Nephron progenitor cell (in vitro differentiated cells): ENCODE measurements around the gene CNPY3.

Experiments
- DNase-seq: peaks from one replicate; pipeline ENCODE4 v3.0.0; 2021
- H3K27ac Mint-ChIP-seq: 2 replicates; pipeline ENCODE4 v1.8.0; 2021; ENCODE audit warnings: mild to moderate bottlenecking, moderate library complexity, mixed read lengths
- H3K27me3 Mint-ChIP-seq: 2 replicates; pipeline ENCODE4 v1.8.0; 2021; ENCODE audit warnings: mild to moderate bottlenecking, low read depth, mixed read lengths; ENCODE audit not compliant: poor library complexity
- H3K36me3 Mint-ChIP-seq: 2 replicates; pipeline ENCODE4 v1.8.0; 2021; ENCODE audit warnings: low read depth, mixed read lengths
- H3K4me1 Mint-ChIP-seq: 2 replicates; pipeline ENCODE4 v1.8.0; 2021; ENCODE audit warnings: mixed read lengths
- H3K4me3 Mint-ChIP-seq: 2 replicates; pipeline ENCODE4 v1.8.0; 2021; ENCODE audit warnings: mild to moderate bottlenecking, moderate library complexity, mixed read lengths
- H3K9me3 Mint-ChIP-seq: 2 replicates; pipeline ENCODE4 v1.8.0; 2021; ENCODE audit warnings: mild to moderate bottlenecking, moderate library complexity, mixed read lengths
- TF ChIP-seq, protein P1 (sequence below): fragments of 200-600 bp; sonication (generic); IDR thresholded peaks from 2 replicates; pipeline ENCODE4 v1.5.0; 2021; ENCODE audit warnings: antibody characterized with exemption

The CNPY3 gene

GRCh38 chr6:42968783-42969182 lies 39.5 kb downstream of the CNPY3 start:
- Mint-ChIP-seq H3K36me3 (peaks cover 16% of the 10 kb centered on the region), H3K27me3 (peaks cover 6% of the 10 kb centered on the region), H3K4me3 (no peak overlapping the region), H3K9me3 (no peaks in the 10 kb centered on the region), H3K27ac (no peak overlapping the region), H3K4me1 (no peaks in the 10 kb centered on the region)
- TF ChIP-seq, protein P1, sequence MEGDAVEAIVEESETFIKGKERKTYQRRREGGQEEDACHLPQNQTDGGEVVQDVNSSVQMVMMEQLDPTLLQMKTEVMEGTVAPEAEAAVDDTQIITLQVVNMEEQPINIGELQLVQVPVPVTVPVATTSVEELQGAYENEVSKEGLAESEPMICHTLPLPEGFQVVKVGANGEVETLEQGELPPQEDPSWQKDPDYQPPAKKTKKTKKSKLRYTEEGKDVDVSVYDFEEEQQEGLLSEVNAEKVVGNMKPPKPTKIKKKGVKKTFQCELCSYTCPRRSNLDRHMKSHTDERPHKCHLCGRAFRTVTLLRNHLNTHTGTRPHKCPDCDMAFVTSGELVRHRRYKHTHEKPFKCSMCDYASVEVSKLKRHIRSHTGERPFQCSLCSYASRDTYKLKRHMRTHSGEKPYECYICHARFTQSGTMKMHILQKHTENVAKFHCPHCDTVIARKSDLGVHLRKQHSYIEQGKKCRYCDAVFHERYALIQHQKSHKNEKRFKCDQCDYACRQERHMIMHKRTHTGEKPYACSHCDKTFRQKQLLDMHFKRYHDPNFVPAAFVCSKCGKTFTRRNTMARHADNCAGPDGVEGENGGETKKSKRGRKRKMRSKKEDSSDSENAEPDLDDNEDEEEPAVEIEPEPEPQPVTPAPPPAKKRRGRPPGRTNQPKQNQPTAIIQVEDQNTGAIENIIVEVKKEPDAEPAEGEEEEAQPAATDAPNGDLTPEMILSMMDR: no peak
- DNase-seq: no peak

DNA sequence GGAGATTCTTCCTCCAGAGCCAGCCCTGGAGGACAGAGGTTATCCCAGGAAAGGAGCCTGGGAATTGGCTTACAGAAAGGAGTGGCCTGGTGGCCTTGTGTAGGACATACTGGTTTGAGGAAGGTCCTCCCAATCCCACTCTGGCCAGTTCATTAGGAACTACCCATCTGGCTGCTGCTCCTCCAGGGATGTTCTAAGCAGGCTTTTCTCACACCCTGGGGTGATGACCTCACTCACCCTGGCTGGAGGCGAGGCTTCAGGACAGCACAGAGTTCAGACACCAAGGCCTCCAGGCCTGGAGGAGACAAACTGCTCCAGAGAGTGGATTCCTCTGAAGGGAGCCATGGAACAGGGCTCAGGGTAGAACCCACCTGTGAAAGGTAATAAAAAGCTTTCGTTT lies 40.2 kb downstream of the CNPY3 start:
- TF ChIP-seq, protein P1: no peak
- H3K27ac Mint-ChIP-seq: no peak overlapping the region
- no peaks in the 10 kb centered on the region for H3K9me3 Mint-ChIP-seq
- H3K4me3 Mint-ChIP-seq: no peak overlapping the region
- H3K27me3 Mint-ChIP-seq: peaks cover 4% of the 10 kb centered on the region
- no peak for DNase-seq
- no peaks in the 10 kb centered on the region for H3K4me1 Mint-ChIP-seq
- H3K36me3 Mint-ChIP-seq: peaks cover 20% of the 10 kb centered on the region

GRCh38 chr6:42969934-42970333 lies 40.7 kb downstream of the CNPY3 start:
- peaks cover 24% of the 10 kb centered on the region for H3K36me3 Mint-ChIP-seq
- peak overlapping the region; percentile 36 for H3K27ac Mint-ChIP-seq
- DNase-seq: no peak
- peaks cover 4% of the 10 kb centered on the region for H3K27me3 Mint-ChIP-seq
- no peak overlapping the region for H3K4me3 Mint-ChIP-seq
- TF ChIP-seq, protein P1: no peak
- H3K4me1 Mint-ChIP-seq: no peaks in the 10 kb centered on the region
- H3K9me3 Mint-ChIP-seq: no peaks in the 10 kb centered on the region

DNA sequence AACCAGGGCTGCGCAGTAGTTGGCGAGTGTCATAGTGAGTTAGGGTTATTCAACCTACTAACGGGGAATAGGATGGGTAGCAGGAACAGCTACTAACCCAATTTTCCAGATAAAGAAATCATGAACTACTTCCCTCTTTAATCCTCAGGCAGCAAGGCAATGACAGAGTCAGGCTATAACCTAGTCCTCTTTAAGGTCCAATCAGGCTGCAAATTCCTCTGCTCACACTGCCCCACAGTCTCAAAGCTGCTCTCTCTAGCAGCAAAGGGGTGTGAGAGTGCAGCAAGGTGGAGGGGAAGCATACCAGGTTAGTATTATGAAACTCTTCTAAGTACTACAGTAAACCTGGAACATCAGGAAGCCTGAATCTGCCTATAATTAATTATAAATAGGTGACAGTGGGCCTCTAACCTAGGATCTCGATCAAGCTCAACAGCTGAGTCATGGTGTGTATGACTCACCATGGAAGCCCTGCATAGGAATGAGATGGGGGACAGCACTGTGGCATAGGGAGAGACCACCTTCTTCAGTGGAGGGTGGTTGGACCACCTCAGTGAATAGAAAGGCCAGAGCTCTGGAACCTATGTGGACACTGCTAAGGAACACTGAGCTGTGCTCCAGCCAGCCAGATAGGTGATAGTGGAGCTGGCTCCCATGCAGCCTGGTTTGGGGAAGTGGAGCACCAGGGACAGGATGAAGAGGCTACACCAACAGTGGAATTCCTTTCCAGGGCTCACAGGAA lies 41.8 kb downstream of the CNPY3 start:
- Mint-ChIP-seq H3K36me3 (peaks cover 25% of the 10 kb centered on the region), H3K4me1 (no peaks in the 10 kb centered on the region), H3K27me3 (peaks cover 4% of the 10 kb centered on the region), H3K27ac (peak overlapping the region; percentile 21), H3K9me3 (no peaks in the 10 kb centered on the region), H3K4me3 (no peak overlapping the region)
- TF ChIP-seq, protein P1: no peak
- DNase-seq: no peak

- Mint-ChIP-seq H3K4me1 (peaks cover 3% of the 10 kb centered on the region), H3K9me3 (no peaks in the 10 kb centered on the region)
These were observed 42.6 kb downstream of the CNPY3 start for GRCh38 chr6:42971746-42972327.

More at GRCh38 chr6:42971746-42972327, 42.6 kb downstream of the CNPY3 start:
- TF ChIP-seq, protein P1: no peak
- H3K27ac Mint-ChIP-seq: no peak overlapping the region
- H3K4me3 Mint-ChIP-seq: no peak overlapping the region
- no peak for DNase-seq
- peaks cover 29% of the 10 kb centered on the region for H3K36me3 Mint-ChIP-seq
- no peaks in the 10 kb centered on the region for H3K27me3 Mint-ChIP-seq
